K562 (cell line): Measurements from ENCODE around the gene IP6K1. TPM values are rescaled to one million over a fixed set of nuclear protein-coding genes. Genes with fewer than 3 reads are reported as not detected.
"Not testable (repeated sequence)": the region's sequence is repeated elsewhere in the genome, so short reads cannot be mapped to it uniquely, and the experiment has no call there.

Source experiments
- ARID1B ChIP-seq: fragments of 450-650 bp; IDR thresholded peaks from 2 replicates; pipeline ENCODE4 v1.6.1; 2016; ENCODE audit warnings: antibody characterized with exemption, mild to moderate bottlenecking, inconsistent platforms
- E2F6 ChIP-seq, 2 experiments: IDR thresholded peaks; 2 replicates each; pipeline ENCODE4 v1.6.1; 2011; ENCODE audit warnings: borderline replicate concordance in 1 of 2, control low read depth in 1 of 2, low read depth in 1 of 2, low read length in 1 of 2, mild to moderate bottlenecking in 1 of 2, mixed read lengths in 1 of 2, moderate library complexity in 1 of 2; ENCODE audit not compliant: insufficient read depth in 1 of 2, insufficient read length in 1 of 2, poor library complexity in 1 of 2, severe bottlenecking in 1 of 2; ENCODE audit errors: extremely low read depth in 1 of 2
- REST ChIP-seq, 2 experiments: fragments of 450-650 bp; formaldehyde crosslinking in 1 of 2; IDR thresholded peaks; 2 replicates each; pipeline versions ENCODE4 v1.4.0 to v1.6.1; 2014 to 2020; ENCODE audit warnings: mild to moderate bottlenecking in 2 of 2, borderline replicate concordance in 1 of 2, low read depth in 1 of 2
- TCF3 ChIP-seq: sonication (generic); formaldehyde crosslinking; IDR thresholded peaks from 2 replicates; pipeline ENCODE4 v1.4.0; 2020; ENCODE audit warnings: mild to moderate bottlenecking, missing genetic modification reagents
- TEAD4 ChIP-seq, 2 experiments: sonication (generic) in 1 of 2; formaldehyde crosslinking in 1 of 2; IDR thresholded peaks; 2 replicates each; pipeline versions ENCODE4 v1.6.1 to v1.8.0; 2012 to 2022; ENCODE audit warnings: borderline replicate concordance in 1 of 2, inconsistent platforms in 1 of 2, low read length in 1 of 2, mild to moderate bottlenecking in 1 of 2, missing genetic modification reagents in 1 of 2
- UBTF ChIP-seq, 2 experiments: IDR thresholded peaks; 2 replicates each; pipeline ENCODE4 v1.6.1; 2012; ENCODE audit warnings: improper control_type of control experiment in 2 of 2, low read depth in 2 of 2, low read length in 2 of 2, borderline replicate concordance in 1 of 2
- polyA plus RNA-seq, 8 experiments: library from polyadenylated mRNA; depleted of rRNA in 4 of 8; stranded (reverse) in 5 of 8; unstranded in 3 of 8; fragments of >200 nt; fragmentation: Nextera tagmentation in 2 of 8; fragmentation: Illumina TruSeq in 1 of 8; extraction: Ambion mirVana in 2 of 8; extraction: Trizol in 1 of 8; gene quantifications; 2 replicates each; pipeline versions ENCODE4 v1.2.1 to v1.2.3, GENCODE V29; 2011 to 2014; ENCODE audit warnings: inconsistent platforms in 1 of 8, missing spikeins in 1 of 8
- total RNA-seq, 7 experiments: library from RNA; depleted of rRNA in 6 of 7; stranded (reverse); fragments of >200 nt in 6 of 7; fragmentation: Illumina TruSeq in 2 of 7; extraction: Trizol in 2 of 7; gene quantifications; 2 replicates each; pipeline versions ENCODE4 v1.2.1 to v1.2.3, GENCODE V29; 2011 to 2021; ENCODE audit warnings: low replicate concordance in 1 of 7

The IP6K1 gene
- total and polyA plus RNA-seq, 9 of the 15 experiments (the other 6 are each of a cell fraction or from before 2014, with no cell fraction given) = 0.46 to 29.2 (median 13.1) TPM

- TF ChIP-seq REST (IDR thresholded peaks at IDR 0.05; ENCODE audit: borderline replicate concordance) = peak; percentile 48
- not testable (repeated sequence) for TF ChIP-seq REST (CRISPR knock-in tag; IDR thresholded peaks at IDR 0.05; ENCODE audit: low read depth); TEAD4 (CRISPR knock-in tag; IDR thresholded peaks at IDR 0.05; ENCODE audit: borderline replicate concordance)
- 0 out of 4 replicates have a peak, but pooled peaks of 1 of the 2 experiments have one; percentile 39 for TF ChIP-seq UBTF (IDR thresholded peaks at IDR 0.05; ENCODE audit: borderline replicate concordance in 1 of 2, low read depth in 2 of 2, low read length in 2 of 2)
- peak; percentile 28; the same call in 1 of the 2 replicates for TF ChIP-seq TCF3 (CRISPR knock-in tag)
- TF ChIP-seq TEAD4 (IDR thresholded peaks at IDR 0.05; ENCODE audit: low read length) = 0 out of 2 replicates have a peak, but pooled peaks have one; percentile 21
- peak in 1 of 2 experiments; percentile 17 for TF ChIP-seq E2F6 (IDR thresholded peaks at IDR 0.05; ENCODE audit: borderline replicate concordance in 1 of 2, extremely low read depth in 1 of 2, insufficient read depth in 1 of 2, insufficient read length in 1 of 2, low read depth in 1 of 2, low read length in 1 of 2, poor library complexity in 1 of 2, severe bottlenecking in 1 of 2)
- TF ChIP-seq ARID1B = peak; percentile 46; the same call in 1 of the 2 replicates
These were observed 96.3 kb downstream of the IP6K1 start (continued) for GRCh38 chr3:49689908-49690624.
